HepG2 (cell line): ENCODE data around the gene PRSS27.
A peak's percentile ranks its signal among the peaks of the same experiment; 100 is the strongest.

Source experiments
- CTCF ChIP-seq: sonication (generic); formaldehyde crosslinking; IDR thresholded peaks from 2 replicates; pipeline ENCODE4 v1.5.0; 2020; ENCODE audit warnings: mild to moderate bottlenecking, missing genetic modification reagents, moderate library complexity
- FOSL2 ChIP-seq: sonication (generic); formaldehyde crosslinking; IDR thresholded peaks from 2 replicates; pipeline ENCODE4 v1.4.0; 2020; ENCODE audit warnings: missing genetic modification reagents
- IRF1 ChIP-seq: sonication (generic); formaldehyde crosslinking; IDR thresholded peaks from 2 replicates; pipeline ENCODE4 v1.4.0; 2020; ENCODE audit warnings: low read depth, mild to moderate bottlenecking, missing genetic modification reagents
- KDM5A ChIP-seq: fragments of 200-600 bp; sonication (generic); IDR thresholded peaks from 2 replicates; pipeline ENCODE4 v1.7.0; 2018; ENCODE audit warnings: antibody characterized with exemption, mild to moderate bottlenecking, low read length, borderline replicate concordance
- PCBP2 ChIP-seq: fragments of 200-400 bp; formaldehyde crosslinking; optimal IDR thresholded peaks from 2 replicates; pipeline ENCODE3; 2018; ENCODE audit warnings: low read length, low read depth; ENCODE audit not compliant: poor library complexity, severe bottlenecking
- RBFOX2 ChIP-seq: fragments of 200-400 bp; formaldehyde crosslinking; IDR thresholded peaks from 2 replicates; pipeline ENCODE4 v1.6.1; 2017; ENCODE audit warnings: low read depth, mild to moderate bottlenecking, low read length
- ZNF597 ChIP-seq: sonication (generic); formaldehyde crosslinking; IDR thresholded peaks from 2 replicates; pipeline ENCODE4 v1.5.0; 2020; ENCODE audit warnings: missing genetic modification reagents

GRCh38 chr16:2752035-2752849 is 32.2 kb upstream of the PRSS27 start, which contains the start of gene SRRM2:
- no peak for TF ChIP-seq IRF1 (CRISPR knock-in tag)
- TF ChIP-seq ZNF597 (CRISPR knock-in tag): no peak
- peak; percentile 18; the same call in 1 of the 2 replicates for TF ChIP-seq FOSL2 (CRISPR knock-in tag)
- peak; percentile 17; the same call in 1 of the 2 replicates for TF ChIP-seq CTCF (CRISPR knock-in tag)
- TF ChIP-seq PCBP2: no peak
- TF ChIP-seq KDM5A: peak; percentile 48; the same call in 1 of the 2 replicates
- peak; percentile 97 for TF ChIP-seq RBFOX2
